MM.1S (cell line): ENCODE data around the gene OTUD3.
A peak's percentile ranks its signal among the peaks of the same experiment; 100 is the strongest.

ENCODE experiments used
- DNase-seq: peaks from one replicate; pipeline ENCODE4 v3.0.0-alpha.2; 2015
- H2AFZ ChIP-seq: fragments of 300-600 bp; sonication (generic); 2 replicates; pipeline ENCODE4 v1.6.0; 2016; ENCODE audit warnings: antibody characterized with exemption, low read length
- H3F3A ChIP-seq: fragments of 300-600 bp; sonication (generic); 2 replicates; pipeline ENCODE4 v1.6.1; 2016; ENCODE audit warnings: mild to moderate bottlenecking, antibody characterized with exemption, low read length, moderate library complexity, mixed read lengths; ENCODE audit not compliant: insufficient read depth
- H3K27ac ChIP-seq: fragments of 300-600 bp; sonication (generic); 2 replicates; pipeline ENCODE4 v1.5.1; 2016; ENCODE audit warnings: mild to moderate bottlenecking, low read length
- H3K27me3 ChIP-seq: fragments of 300-600 bp; sonication (generic); replicated peaks from 2 replicates; pipeline ENCODE4 v1.6.0; 2016; ENCODE audit warnings: low read length; ENCODE audit not compliant: insufficient read depth
- H3K36me3 ChIP-seq: fragments of 300-600 bp; sonication (generic); replicated peaks from 2 replicates; pipeline ENCODE4 v1.6.1; 2016; ENCODE audit warnings: mild to moderate bottlenecking, low read length, mixed read lengths; ENCODE audit not compliant: insufficient read depth
- H3K4me1 ChIP-seq: fragments of 300-600 bp; sonication (generic); 2 replicates; pipeline ENCODE4 v1.6.1; 2016; ENCODE audit warnings: low read length, mixed read lengths
- H3K4me2 ChIP-seq: fragments of 300-600 bp; sonication (generic); 2 replicates; pipeline ENCODE4 v1.6.0; 2016; ENCODE audit warnings: low read depth, low read length
- H3K4me3 ChIP-seq: fragments of 300-600 bp; sonication (generic); 2 replicates; pipeline ENCODE4 v1.5.1; 2016; ENCODE audit warnings: low read length, mixed read lengths
- H3K79me2 ChIP-seq: fragments of 300-600 bp; sonication (generic); 2 replicates; pipeline ENCODE4 v1.6.1; 2016; ENCODE audit warnings: mixed run types, low read length, mixed read lengths
- H3K9ac ChIP-seq: fragments of 300-600 bp; sonication (generic); 2 replicates; pipeline ENCODE4 v1.6.1; 2016; ENCODE audit warnings: low read length, mixed read lengths
- H3K9me2 ChIP-seq: fragments of 300-600 bp; sonication (generic); replicated peaks from 2 replicates; pipeline ENCODE4 v1.6.1; 2016; ENCODE audit warnings: mild to moderate bottlenecking, low read length, mixed read lengths; ENCODE audit not compliant: insufficient read depth
- H3K9me3 ChIP-seq: fragments of 300-600 bp; sonication (generic); replicated peaks from 2 replicates; pipeline ENCODE4 v1.6.1; 2016; ENCODE audit warnings: mild to moderate bottlenecking, low read length, mixed read lengths; ENCODE audit not compliant: insufficient read depth
- H4K20me1 ChIP-seq: fragments of 300-600 bp; sonication (generic); 2 replicates; pipeline ENCODE4 v1.6.1; 2016; ENCODE audit warnings: mild to moderate bottlenecking, low read length, moderate library complexity, mixed read lengths; ENCODE audit not compliant: insufficient read depth
- EZH2 ChIP-seq: fragments of 300-600 bp; sonication (generic); optimal IDR thresholded peaks from 2 replicates; pipeline ENCODE3; 2017; ENCODE audit warnings: low read depth, mild to moderate bottlenecking, antibody characterized with exemption, low read length, mixed read lengths
- EZH2phosphoT487 ChIP-seq: fragments of 300-600 bp; sonication (generic); IDR thresholded peaks from 2 replicates; pipeline ENCODE4 v1.6.1; 2018; ENCODE audit warnings: antibody characterized with exemption, low read length
- TF ChIP-seq, protein P1 (sequence below): fragments of 300-600 bp; sonication (generic); IDR thresholded peaks from 2 replicates; pipeline ENCODE4 v1.5.1; 2016; ENCODE audit warnings: antibody characterized with exemption, low read length, mixed read lengths

The OTUD3 gene

DNA sequence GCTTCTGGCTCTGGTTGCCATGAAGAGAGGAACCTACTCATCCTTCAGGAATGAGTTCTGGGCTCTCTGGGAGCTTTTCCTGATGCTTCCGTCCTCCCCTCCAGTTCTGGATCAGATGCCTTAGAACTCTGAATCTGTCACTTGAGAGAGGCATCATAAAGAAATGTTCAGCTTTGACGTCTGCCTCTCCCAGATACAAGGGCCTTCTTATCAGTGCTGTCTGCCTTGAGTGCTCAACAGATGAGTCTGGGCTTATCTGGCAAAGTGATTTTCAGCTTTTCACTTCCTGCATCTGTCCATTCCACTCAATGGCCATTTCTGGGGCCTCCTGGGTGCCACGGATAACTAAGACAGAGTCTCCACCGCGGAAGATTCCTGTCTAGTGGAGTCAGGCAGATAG, 12.3 kb upstream of the OTUD3 start:
- Histone ChIP-seq H3K9me3 (no peaks in the 10 kb centered on the region), H3K79me2 (no peaks in the 10 kb centered on the region), H3K9ac (no peak overlapping the region), H3F3A (no peaks in the 10 kb centered on the region), H3K9me2 (no peaks in the 10 kb centered on the region), H3K36me3 (no peaks in the 10 kb centered on the region), H3K27ac (no peak overlapping the region), H2AFZ (no peak overlapping the region), H3K4me3 (no peak overlapping the region), H3K4me2 (no peak overlapping the region), H3K4me1 (no peaks in the 10 kb centered on the region), H4K20me1 (no peaks in the 10 kb centered on the region), H3K27me3 (no peaks in the 10 kb centered on the region)
- DNase-seq: no peak
- TF ChIP-seq, protein P1, sequence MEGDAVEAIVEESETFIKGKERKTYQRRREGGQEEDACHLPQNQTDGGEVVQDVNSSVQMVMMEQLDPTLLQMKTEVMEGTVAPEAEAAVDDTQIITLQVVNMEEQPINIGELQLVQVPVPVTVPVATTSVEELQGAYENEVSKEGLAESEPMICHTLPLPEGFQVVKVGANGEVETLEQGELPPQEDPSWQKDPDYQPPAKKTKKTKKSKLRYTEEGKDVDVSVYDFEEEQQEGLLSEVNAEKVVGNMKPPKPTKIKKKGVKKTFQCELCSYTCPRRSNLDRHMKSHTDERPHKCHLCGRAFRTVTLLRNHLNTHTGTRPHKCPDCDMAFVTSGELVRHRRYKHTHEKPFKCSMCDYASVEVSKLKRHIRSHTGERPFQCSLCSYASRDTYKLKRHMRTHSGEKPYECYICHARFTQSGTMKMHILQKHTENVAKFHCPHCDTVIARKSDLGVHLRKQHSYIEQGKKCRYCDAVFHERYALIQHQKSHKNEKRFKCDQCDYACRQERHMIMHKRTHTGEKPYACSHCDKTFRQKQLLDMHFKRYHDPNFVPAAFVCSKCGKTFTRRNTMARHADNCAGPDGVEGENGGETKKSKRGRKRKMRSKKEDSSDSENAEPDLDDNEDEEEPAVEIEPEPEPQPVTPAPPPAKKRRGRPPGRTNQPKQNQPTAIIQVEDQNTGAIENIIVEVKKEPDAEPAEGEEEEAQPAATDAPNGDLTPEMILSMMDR: no peak

DNA sequence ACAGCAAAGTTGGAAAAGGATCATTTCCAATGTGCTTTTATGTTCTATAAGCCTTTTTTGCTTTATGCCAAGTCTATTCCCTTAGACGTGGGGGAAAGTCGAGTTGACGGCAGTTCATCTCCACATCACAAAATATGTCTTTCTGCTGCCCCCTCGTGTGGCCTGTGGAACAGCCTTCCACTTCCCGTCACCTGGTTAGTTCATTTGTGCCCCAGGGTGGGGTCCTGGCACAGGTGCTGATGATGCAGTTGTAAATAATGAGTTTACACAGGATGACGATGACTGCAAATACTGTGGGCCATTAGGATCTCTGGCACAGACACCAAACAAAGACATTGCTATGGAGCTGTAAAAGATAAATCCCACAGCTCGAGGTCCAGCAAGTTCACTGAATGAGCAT, 10.0 kb upstream of the OTUD3 start:
- no peak overlapping the region for H3K9ac ChIP-seq
- H3K27me3 ChIP-seq: peaks cover 8% of the 10 kb centered on the region
- no peak overlapping the region for H2AFZ ChIP-seq
- H3F3A ChIP-seq: no peaks in the 10 kb centered on the region
- H3K4me2 ChIP-seq: no peak overlapping the region
- H3K4me1 ChIP-seq: no peaks in the 10 kb centered on the region
- no peaks in the 10 kb centered on the region for H3K79me2 ChIP-seq
- no peaks in the 10 kb centered on the region for H3K9me3 ChIP-seq
- DNase-seq: peak; percentile 20
- no peaks in the 10 kb centered on the region for H4K20me1 ChIP-seq
- H3K27ac ChIP-seq: no peak overlapping the region
- no peaks in the 10 kb centered on the region for H3K9me2 ChIP-seq
- H3K4me3 ChIP-seq: no peak overlapping the region
- no peaks in the 10 kb centered on the region for H3K36me3 ChIP-seq
- TF ChIP-seq EZH2phosphoT487: no peak
- TF ChIP-seq, protein P1: peak; percentile 20

DNA sequence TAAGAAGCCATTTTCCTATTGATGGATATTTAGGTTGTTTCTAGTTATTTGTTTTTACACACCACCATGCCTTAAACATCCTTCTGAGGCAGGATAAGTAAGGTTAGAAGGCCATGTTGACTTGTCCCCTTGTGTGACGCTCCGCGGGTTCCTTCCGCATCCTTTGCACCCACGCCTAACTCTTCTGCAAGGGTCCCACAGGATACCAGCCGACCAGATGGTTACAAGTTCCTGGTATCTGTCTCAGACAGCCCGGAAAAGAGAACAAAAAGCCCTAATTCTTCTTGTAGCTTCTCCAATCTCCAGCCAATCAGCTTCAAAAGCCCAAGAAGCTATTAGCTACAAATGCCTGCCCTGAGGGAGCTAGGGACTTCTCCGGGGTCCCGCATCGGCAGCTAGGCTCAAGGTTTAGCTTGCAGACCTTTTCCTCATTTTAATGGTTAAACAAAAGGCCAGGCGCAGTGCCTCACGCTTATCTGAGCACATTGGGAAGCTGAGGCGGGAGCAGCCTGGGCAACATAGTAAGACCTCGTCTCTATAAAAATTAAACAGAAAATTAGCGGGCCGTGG, 4.9 kb upstream of the OTUD3 start:
- peaks cover 47% of the 10 kb centered on the region for H3K27me3 ChIP-seq
- no peak overlapping the region for H2AFZ ChIP-seq
- no peaks in the 10 kb centered on the region for H3K4me1 ChIP-seq
- no peak for DNase-seq
- H3K79me2 ChIP-seq: no peaks in the 10 kb centered on the region
- no peaks in the 10 kb centered on the region for H3K9me3 ChIP-seq
- no peaks in the 10 kb centered on the region for H3K36me3 ChIP-seq
- H3K27ac ChIP-seq: no peak overlapping the region
- no peak overlapping the region for H3K4me2 ChIP-seq
- no peaks in the 10 kb centered on the region for H4K20me1 ChIP-seq
- no peaks in the 10 kb centered on the region for H3K9me2 ChIP-seq
- no peak overlapping the region for H3K4me3 ChIP-seq
- H3K9ac ChIP-seq: no peak overlapping the region
- no peaks in the 10 kb centered on the region for H3F3A ChIP-seq
- TF ChIP-seq, protein P1: no peak
- TF ChIP-seq EZH2phosphoT487 (no peak), EZH2 (no peak)
